Pancreas (tissue), 10 donors: ENCODE measurements around the gene TMEM198. TPM values are rescaled to one million over a fixed set of nuclear protein-coding genes. Genes with fewer than 3 reads are reported as not detected.

Experiments used
- ATAC-seq, 4 donors: fragments of 200-7000 bp; cut with Tn5 transposase; one replicate each; pipeline versions ENCODE4 v1.8.0 to v1.9.1; 2020; ENCODE audit warnings: mild to moderate bottlenecking in 4 of 4, moderate library complexity in 4 of 4
- DNase-seq, 6 donors: peaks; one replicate each; pipeline ENCODE4 v3.0.0-alpha.2; 2020
- FAIRE-seq: peaks from 2 replicates; lab custom pipeline; 2012; peaks lifted over from hg19 to GRCh38; lab: Jason Lieb, UNC
- H3K27ac ChIP-seq, 4 donors: fragments of 200-600 bp; sonication (generic); 1 replicate in 3 of 4; 2 replicates in 1 of 4; pipeline versions ENCODE4 v1.5.0 to v1.8.0; 2020
- H3K27me3 ChIP-seq, 4 donors: fragments of 200-600 bp; one replicate each; pipeline ENCODE4 v1.8.0; 2021
- H3K36me3 ChIP-seq, 3 donors: fragments of 200-600 bp; sonication (generic) in 1 of 3; one replicate each; pipeline versions ENCODE4 v1.5.0 to v1.8.0; 2020 to 2021
- H3K4me1 ChIP-seq, 3 donors: fragments of 200-600 bp; one replicate each; pipeline ENCODE4 v1.8.0; 2021
- H3K4me3 ChIP-seq, 4 donors: fragments of 200-600 bp; sonication (generic) in 2 of 4; one replicate each; pipeline versions ENCODE4 v1.5.0 to v1.8.0; 2020 to 2021
- H3K9me3 ChIP-seq, 4 donors: fragments of 200-600 bp; one replicate each; pipeline ENCODE4 v1.8.0; 2021
- WGBS, 2 donors: extraction: QIAGEN DNeasy Blood & Tissue Kit; methylation state at CpG; one replicate each; pipeline ENCODE4 v1.1.7; 2013; 5-methylcytosine and 5-hydroxymethylcytosine counted together
- intact Hi-C, 3 donors: fragments of 100-400 bp; cut with DNase I; formaldehyde crosslinking; loops; one replicate each; pipeline versions ENCODE4 v1.11.1 to v1.14.2; 2022
- polyA plus RNA-seq, 2 donors: library from polyadenylated mRNA; stranded (reverse); fragments of 200-250 nt; gene quantifications; one replicate each; pipeline ENCODE4 v1.2.3, GENCODE V29; 2013
- total RNA-seq, 6 donors: library from RNA; stranded (reverse); fragmentation: NEBNext Ultra II Directional in 4 of 6; extraction: Animal tissue kit (Norgen Biotek cat#: 25700) in 4 of 6; gene quantifications; one replicate each; pipeline versions ENCODE4 v1.2.1 to v1.2.4, GENCODE V29; 2021 to 2023
- TF ChIP-seq, protein P1 (sequence below), 4 donors: fragments of 200-600 bp; sonication (generic) in 3 of 4; IDR thresholded peaks; one replicate each; pipeline versions ENCODE4 v1.5.0 to v1.8.0; 2021; ENCODE audit warnings: antibody characterized with exemption in 4 of 4
- donor health status: healthy with polysubstance abuse.
- donor health status: DM: no; HTN: no; CAD: no; lungs with moderate emphysema.
- donor health status: DM: no; HTN: no; CAD: no.
- donor health status: control.
- donor health status: control.
- donor health status: Bipolar disorder and iron deficiency.
- donor health status: DM: yes; HTN: yes; CAD: no.
- donor health status: DM: no; HTN: no; CAD: no.
- donor health status: DM: no; HTN: no; CAD: no.
- donor health status: DM: yes; HTN: yes; CAD: no.

Gene TMEM198
- total and polyA plus RNA-seq, 8 donors, result 2.6 to 13.3 (median 5.9) TPM

- Histone ChIP-seq H3K4me1 (peaks cover 0 to 4% (median 0%) of the 10 kb centered on the region in 3 donors), H3K36me3 (peaks cover 0 to 17% (median 0%) of the 10 kb centered on the region in 3 donors), H3K27me3 (no peaks in the 10 kb centered on the region), H3K9me3 (no peaks in the 10 kb centered on the region), H3K27ac (no peak overlapping the region), H3K4me3 (no peak overlapping the region)
- DNase-seq, result peak in 1 of 6 donors; percentile 30
- intact Hi-C loops, result no loop called here
- FAIRE-seq, result no peak
- ATAC-seq, result peak; percentile 19 to 33 (median 27)
- WGBS, 2 donors, result 7 to 11% methylated on average over 12 to 14 of the region's 14 CpGs
- TF ChIP-seq, protein P1, sequence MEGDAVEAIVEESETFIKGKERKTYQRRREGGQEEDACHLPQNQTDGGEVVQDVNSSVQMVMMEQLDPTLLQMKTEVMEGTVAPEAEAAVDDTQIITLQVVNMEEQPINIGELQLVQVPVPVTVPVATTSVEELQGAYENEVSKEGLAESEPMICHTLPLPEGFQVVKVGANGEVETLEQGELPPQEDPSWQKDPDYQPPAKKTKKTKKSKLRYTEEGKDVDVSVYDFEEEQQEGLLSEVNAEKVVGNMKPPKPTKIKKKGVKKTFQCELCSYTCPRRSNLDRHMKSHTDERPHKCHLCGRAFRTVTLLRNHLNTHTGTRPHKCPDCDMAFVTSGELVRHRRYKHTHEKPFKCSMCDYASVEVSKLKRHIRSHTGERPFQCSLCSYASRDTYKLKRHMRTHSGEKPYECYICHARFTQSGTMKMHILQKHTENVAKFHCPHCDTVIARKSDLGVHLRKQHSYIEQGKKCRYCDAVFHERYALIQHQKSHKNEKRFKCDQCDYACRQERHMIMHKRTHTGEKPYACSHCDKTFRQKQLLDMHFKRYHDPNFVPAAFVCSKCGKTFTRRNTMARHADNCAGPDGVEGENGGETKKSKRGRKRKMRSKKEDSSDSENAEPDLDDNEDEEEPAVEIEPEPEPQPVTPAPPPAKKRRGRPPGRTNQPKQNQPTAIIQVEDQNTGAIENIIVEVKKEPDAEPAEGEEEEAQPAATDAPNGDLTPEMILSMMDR (IDR thresholded peaks at IDR 0.05), result no peak
These were observed 34.7 kb upstream of the TMEM198 start for GRCh38 chr2:219508971-219509779.

DNA sequence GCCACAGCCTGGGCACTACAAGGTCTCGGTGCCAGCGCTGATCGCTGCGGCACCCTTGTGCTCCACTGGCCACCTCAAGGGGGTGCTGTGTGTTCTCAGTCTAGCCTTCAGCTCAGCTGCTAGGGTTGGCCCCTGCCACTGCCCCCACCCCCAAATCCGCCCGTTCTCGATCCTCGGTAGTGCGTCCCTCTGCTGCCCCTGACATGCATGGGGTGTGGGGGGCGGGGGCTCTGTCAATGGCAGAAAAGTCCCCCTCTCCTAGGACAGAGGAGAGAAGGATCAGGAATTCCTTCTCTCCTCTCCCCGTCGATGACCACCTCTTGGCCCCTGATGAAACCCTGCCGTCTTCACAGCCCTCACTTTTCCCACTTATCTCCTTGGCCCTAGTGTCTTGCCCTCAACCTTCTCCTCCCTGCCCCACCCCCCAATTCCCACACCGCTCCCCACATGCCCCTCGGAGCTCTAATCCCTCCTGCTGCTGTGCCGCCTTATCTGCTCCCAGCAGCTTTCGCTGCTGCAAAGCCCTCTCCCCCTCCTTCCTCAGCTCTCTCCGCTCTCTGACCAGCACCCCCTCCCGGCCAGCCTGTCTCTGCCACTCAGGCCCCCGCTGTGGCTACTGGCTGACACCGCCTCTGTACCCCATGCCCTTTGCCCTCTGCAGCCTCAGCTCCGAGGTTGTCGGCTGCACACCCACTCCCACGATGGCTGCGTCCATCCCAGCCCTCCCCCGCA, 33.9 kb upstream of the TMEM198 start:
- DNase-seq (peak; percentile 52 to 80 (median 69)), FAIRE-seq (no peak), ATAC-seq (peak; percentile 84 to 95 (median 89))
- intact Hi-C loops, result no loop called here
- WGBS, 2 donors, result 2% methylated on average over 24 to 26 of the region's 26 CpGs
- TF ChIP-seq, protein P1 (IDR thresholded peaks at IDR 0.05), result peak; percentile 34 to 62 (median 50)
- peaks cover 0 to 4% (median 0%) of the 10 kb centered on the region in 3 donors for H3K4me1 ChIP-seq
- H3K4me3 ChIP-seq, result peak overlapping the region in 2 of 4 donors; percentile 18 to 33
- no peaks in the 10 kb centered on the region for H3K27me3 ChIP-seq
- H3K9me3 ChIP-seq, result no peaks in the 10 kb centered on the region
- H3K27ac ChIP-seq, result no peak overlapping the region
- peaks cover 0 to 13% (median 0%) of the 10 kb centered on the region in 3 donors for H3K36me3 ChIP-seq

- intact Hi-C loops, result no loop called here
- Histone ChIP-seq H3K27me3 (no peaks in the 10 kb centered on the region), H3K27ac (no peak overlapping the region), H3K4me1 (peaks cover 0 to 4% (median 0%) of the 10 kb centered on the region in 3 donors), H3K4me3 (no peak overlapping the region), H3K36me3 (peaks cover 0 to 12% (median 0%) of the 10 kb centered on the region in 3 donors), H3K9me3 (no peaks in the 10 kb centered on the region)
- FAIRE-seq (no peak), DNase-seq (peak in 2 of 6 donors; percentile 22 to 59), ATAC-seq (no peak)
- 29 to 32% methylated on average over 19 to 22 of the region's 22 CpGs for WGBS, 2 donors
- TF ChIP-seq, protein P1 (IDR thresholded peaks at IDR 0.05), result no peak
These were observed 33.2 kb upstream of the TMEM198 start for GRCh38 chr2:219510512-219511135.

GRCh38 chr2:219511547-219512325, 32.1 kb upstream of the TMEM198 start:
- no peaks in the 10 kb centered on the region for H3K9me3 ChIP-seq
- WGBS, 2 donors, result 28 to 33% methylated on average over 14 to 15 of the region's 15 CpGs
- TF ChIP-seq, protein P1 (IDR thresholded peaks at IDR 0.05), result no peak
- DNase-seq (peak in 2 of 6 donors; percentile 24 to 69), FAIRE-seq (no peak), ATAC-seq (no peak)
- H3K27me3 ChIP-seq, result no peaks in the 10 kb centered on the region
- peaks cover 0 to under 1% (median 0%) of the 10 kb centered on the region in 3 donors for H3K36me3 ChIP-seq
- intact Hi-C loops, result no loop called here
- peaks cover 0 to 4% (median 0%) of the 10 kb centered on the region in 3 donors for H3K4me1 ChIP-seq
- H3K4me3 ChIP-seq, result no peak overlapping the region
- H3K27ac ChIP-seq, result no peak overlapping the region
